K562 (cell line): ENCODE measurements around the gene CHKB. TPM values are rescaled to one million over a fixed set of nuclear protein-coding genes. Genes with fewer than 3 reads are reported as not detected.

Experiments used
- ATAC-seq: fragments of 200-7000 bp; cut with Tn5 transposase; 3 replicates; pipeline ENCODE4 v1.9.1; 2020; ENCODE audit warnings: moderate library complexity
- BruUV-seq: library from RNA; stranded (reverse); fragments of 400-500 nt; replicated peaks from 2 replicates; lab custom pipeline; 2021; lab: Mats Ljungman, UMichigan
- CTCF ChIA-PET: fragments of 300-600 bp; formaldehyde crosslinking; extraction: SDS; loops from one replicate; lab custom pipeline; 2021; ENCODE audit warnings: low intra/inter-chr PET ratio; lab: Yijun Ruan, JAX
- POLR2A ChIA-PET: fragments of 300-600, 350-650 bp; sonication (Branson Sonifier 250); formaldehyde crosslinking; extraction: SDS; loops from one replicate; lab custom pipeline; 2021; ENCODE audit warnings: antibody characterized with exemption, inconsistent platforms; lab: Yijun Ruan, JAX
- DNase-seq, 4 experiments: peaks; one replicate each; pipeline versions ENCODE4 v3.0.0 to v3.0.0-alpha.2; 2011 to 2018; ENCODE audit warnings: low spot score in 3 of 4, mixed read lengths in 3 of 4; ENCODE audit errors: extremely low read depth in 1 of 4
- FAIRE-seq: peaks from 2 replicates; lab custom pipeline; 2011; peaks lifted over from hg19 to GRCh38; lab: Jason Lieb, UNC
- H2AFZ ChIP-seq: 2 replicates; pipeline ENCODE4 v1.6.0; 2011; ENCODE audit warnings: low read depth, low read length, control low read depth, inconsistent platforms
- H3K27ac ChIP-seq: fragments of 200-600 bp; 3 replicates; pipeline ENCODE4 v1.8.0; 2011; ENCODE audit warnings: low read depth, mild to moderate bottlenecking, control low read depth, inconsistent platforms, low read length, moderate library complexity, mixed read lengths; ENCODE audit errors: extremely low read depth
- H3K27me3 ChIP-seq, 2 experiments: fragments of 300-600 bp in 1 of 2; 2 replicates in 1 of 2; 3 replicates in 1 of 2; pipeline versions ENCODE4 v1.6.0 to v1.8.0; 2011; ENCODE audit warnings: inconsistent platforms in 2 of 2, low read length in 2 of 2, mild to moderate bottlenecking in 1 of 2, mixed read lengths in 1 of 2, moderate library complexity in 1 of 2; ENCODE audit not compliant: control insufficient read depth in 2 of 2, insufficient read depth in 2 of 2
- H3K36me3 ChIP-seq: fragments of 300-600 bp; 3 replicates; pipeline ENCODE4 v1.8.0; 2011; ENCODE audit warnings: mild to moderate bottlenecking, low read length, inconsistent platforms; ENCODE audit not compliant: control insufficient read depth, insufficient read depth
- H3K4me1 ChIP-seq, 2 experiments: fragments of 200-600 bp in 1 of 2; replicated peaks in 1 of 2; 2 replicates in 1 of 2; 3 replicates in 1 of 2; pipeline versions ENCODE4 v1.5.1 to v1.8.0; 2011; ENCODE audit warnings: inconsistent platforms in 2 of 2, low read length in 2 of 2, mild to moderate bottlenecking in 1 of 2, mixed read lengths in 1 of 2, moderate library complexity in 1 of 2; ENCODE audit not compliant: control insufficient read depth in 2 of 2, insufficient read depth in 2 of 2
- H3K4me2 ChIP-seq: 2 replicates; pipeline ENCODE4 v1.6.1; 2011; ENCODE audit warnings: low read length, control low read depth, inconsistent platforms, mixed read lengths; ENCODE audit not compliant: insufficient read depth
- H3K4me3 ChIP-seq: fragments of 200-600 bp; sonication (generic), shearing (Covaris generic); 2 replicates; pipeline ENCODE4 v1.5.1; 2016; ENCODE audit warnings: control low read depth, inconsistent platforms
- H3K79me2 ChIP-seq: fragments of 200-600 bp; 3 replicates; pipeline ENCODE4 v1.8.0; 2011; ENCODE audit warnings: low read length, inconsistent platforms; ENCODE audit not compliant: control insufficient read depth, insufficient read depth
- H3K9ac ChIP-seq, 2 experiments: 2 replicates each; pipeline versions ENCODE4 v1.6.0 to v1.6.1; 2011; ENCODE audit warnings: low read depth in 2 of 2, low read length in 2 of 2, control low read depth in 1 of 2, inconsistent platforms in 1 of 2, mild to moderate bottlenecking in 1 of 2, mixed read lengths in 1 of 2; ENCODE audit not compliant: insufficient read depth in 1 of 2
- H3K9me1 ChIP-seq: one replicate; pipeline ENCODE4 v1.6.0; 2011; ENCODE audit warnings: inconsistent platforms, mild to moderate bottlenecking, low read length, moderate library complexity; ENCODE audit not compliant: control insufficient read depth, insufficient read depth
- H3K9me3 ChIP-seq: replicated peaks from 2 replicates; pipeline ENCODE4 v1.5.1; 2011; ENCODE audit warnings: low read depth, low read length, inconsistent platforms; ENCODE audit not compliant: control insufficient read depth, insufficient read depth
- H4K20me1 ChIP-seq: replicated peaks from 2 replicates; pipeline ENCODE4 v1.6.1; 2011; ENCODE audit warnings: low read length, inconsistent platforms, mixed read lengths; ENCODE audit not compliant: control insufficient read depth, insufficient read depth
- E2F6 ChIP-seq, 2 experiments: IDR thresholded peaks; 2 replicates each; pipeline ENCODE4 v1.6.1; 2011; ENCODE audit warnings: borderline replicate concordance in 1 of 2, control low read depth in 1 of 2, low read depth in 1 of 2, low read length in 1 of 2, mild to moderate bottlenecking in 1 of 2, mixed read lengths in 1 of 2, moderate library complexity in 1 of 2; ENCODE audit not compliant: insufficient read depth in 1 of 2, insufficient read length in 1 of 2, poor library complexity in 1 of 2, severe bottlenecking in 1 of 2; ENCODE audit errors: extremely low read depth in 1 of 2
- VEZF1 ChIP-seq: fragments of 200-800 bp; sonication (Bioruptor generic); IDR thresholded peaks from 2 replicates; pipeline ENCODE4 v1.6.1; 2017; ENCODE audit warnings: missing genetic modification characterization, missing compliant biosample characterization
- ZBTB7A ChIP-seq: IDR thresholded peaks from 2 replicates; pipeline ENCODE4 v1.6.1; 2011; ENCODE audit warnings: low read depth, mild to moderate bottlenecking, low read length, moderate library complexity, borderline replicate concordance; ENCODE audit not compliant: control insufficient read depth
- WGBS: fragments of 100-300 bp; shearing (Covaris generic); methylation state at CpG from one replicate; pipeline ENCODE4 v1.1.6; 2016; ENCODE audit warnings: low coverage, mixed read lengths; ENCODE audit not compliant: insufficient coverage; ENCODE audit errors: missing lambda C conversion rate; 5-methylcytosine and 5-hydroxymethylcytosine counted together
- in situ Hi-C: fragments of 300-500 bp; cut with MboI; formaldehyde crosslinking; loops from 4 replicates; pipeline ENCODE4 v1.15.0; 2018; ENCODE audit warnings: inconsistent platforms, mixed read lengths
- intact Hi-C: fragments of 100-400 bp; cut with micrococcal nuclease; formaldehyde crosslinking; loops from 2 replicates; pipeline ENCODE4 v1.14.2; 2022
- polyA plus RNA-seq, 8 experiments: library from polyadenylated mRNA; depleted of rRNA in 4 of 8; stranded (reverse) in 5 of 8; unstranded in 3 of 8; fragments of >200 nt; fragmentation: Nextera tagmentation in 2 of 8; fragmentation: Illumina TruSeq in 1 of 8; extraction: Ambion mirVana in 2 of 8; extraction: Trizol in 1 of 8; gene quantifications; 2 replicates each; pipeline versions ENCODE4 v1.2.1 to v1.2.3, GENCODE V29; 2011 to 2014; ENCODE audit warnings: inconsistent platforms in 1 of 8, missing spikeins in 1 of 8
- total RNA-seq, 7 experiments: library from RNA; depleted of rRNA in 6 of 7; stranded (reverse); fragments of >200 nt in 6 of 7; fragmentation: Illumina TruSeq in 2 of 7; extraction: Trizol in 2 of 7; gene quantifications; 2 replicates each; pipeline versions ENCODE4 v1.2.1 to v1.2.3, GENCODE V29; 2011 to 2021; ENCODE audit warnings: low replicate concordance in 1 of 7
- TF ChIP-seq, protein P1 (sequence below): fragments of 450-650 bp; IDR thresholded peaks from 2 replicates; pipeline ENCODE4 v1.6.1; 2016; ENCODE audit warnings: mild to moderate bottlenecking, moderate library complexity

The CHKB gene
- total and polyA plus RNA-seq, 9 of the 15 experiments (the other 6 are each of a cell fraction or from before 2014, with no cell fraction given) = 2.7 to 31.0 (median 11.0) TPM

DNA sequence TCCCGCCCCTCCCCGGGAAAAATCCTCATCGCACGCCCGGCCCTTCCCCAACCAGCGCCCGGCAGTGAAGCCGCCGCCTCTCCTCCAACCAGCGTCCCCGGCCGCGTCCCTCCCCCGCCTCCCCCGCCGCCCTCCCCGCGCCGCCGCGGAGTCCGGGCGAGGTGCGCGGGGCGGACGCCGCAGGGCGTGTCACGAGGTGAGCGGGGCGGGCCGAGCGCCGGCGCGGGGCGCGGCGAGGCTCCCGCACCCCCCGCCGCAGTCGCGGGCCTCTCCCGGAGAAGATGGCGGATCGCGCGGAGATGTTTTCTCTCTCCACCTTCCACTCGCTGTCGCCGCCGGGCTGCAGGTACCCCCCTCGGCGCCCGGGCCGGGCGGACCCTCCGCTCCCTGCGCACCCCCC is 17.9 kb upstream of the CHKB start, which contains the start of gene MAPK8IP2:
Gene MAPK8IP2, plus strand, starts transcription at position 256 of the 400 bp plus-strand sequence. Its CDS starts 26 bp downstream, at position 282.
- in situ Hi-C loops (no loop called here), intact Hi-C loops (no loop called here)
- BruUV-seq = no TSS peak
- H3K9ac ChIP-seq = no peak within 1 kb of the TSS; a peak in 1 of 4 replicates
- H3K79me2 ChIP-seq = no peaks in the 10 kb centered on the region
- no peak within 1 kb of the TSS for H3K4me3 ChIP-seq
- FAIRE-seq (no peak), DNase-seq (peak; percentile 25 to 77 (median 64)), ATAC-seq (peak; percentile 82)
- TF ChIP-seq E2F6 (IDR thresholded peaks at IDR 0.05; ENCODE audit: borderline replicate concordance in 1 of 2, extremely low read depth in 1 of 2, insufficient read depth in 1 of 2, insufficient read length in 1 of 2, low read depth in 1 of 2, low read length in 1 of 2, poor library complexity in 1 of 2, severe bottlenecking in 1 of 2) (peak in 1 of 2 experiments; percentile 41), VEZF1 (CRISPR knock-in tag) (peak; percentile 66), ZBTB7A (peak; percentile 11; the same call in 1 of the 2 replicates)
- TF ChIP-seq, protein P1, sequence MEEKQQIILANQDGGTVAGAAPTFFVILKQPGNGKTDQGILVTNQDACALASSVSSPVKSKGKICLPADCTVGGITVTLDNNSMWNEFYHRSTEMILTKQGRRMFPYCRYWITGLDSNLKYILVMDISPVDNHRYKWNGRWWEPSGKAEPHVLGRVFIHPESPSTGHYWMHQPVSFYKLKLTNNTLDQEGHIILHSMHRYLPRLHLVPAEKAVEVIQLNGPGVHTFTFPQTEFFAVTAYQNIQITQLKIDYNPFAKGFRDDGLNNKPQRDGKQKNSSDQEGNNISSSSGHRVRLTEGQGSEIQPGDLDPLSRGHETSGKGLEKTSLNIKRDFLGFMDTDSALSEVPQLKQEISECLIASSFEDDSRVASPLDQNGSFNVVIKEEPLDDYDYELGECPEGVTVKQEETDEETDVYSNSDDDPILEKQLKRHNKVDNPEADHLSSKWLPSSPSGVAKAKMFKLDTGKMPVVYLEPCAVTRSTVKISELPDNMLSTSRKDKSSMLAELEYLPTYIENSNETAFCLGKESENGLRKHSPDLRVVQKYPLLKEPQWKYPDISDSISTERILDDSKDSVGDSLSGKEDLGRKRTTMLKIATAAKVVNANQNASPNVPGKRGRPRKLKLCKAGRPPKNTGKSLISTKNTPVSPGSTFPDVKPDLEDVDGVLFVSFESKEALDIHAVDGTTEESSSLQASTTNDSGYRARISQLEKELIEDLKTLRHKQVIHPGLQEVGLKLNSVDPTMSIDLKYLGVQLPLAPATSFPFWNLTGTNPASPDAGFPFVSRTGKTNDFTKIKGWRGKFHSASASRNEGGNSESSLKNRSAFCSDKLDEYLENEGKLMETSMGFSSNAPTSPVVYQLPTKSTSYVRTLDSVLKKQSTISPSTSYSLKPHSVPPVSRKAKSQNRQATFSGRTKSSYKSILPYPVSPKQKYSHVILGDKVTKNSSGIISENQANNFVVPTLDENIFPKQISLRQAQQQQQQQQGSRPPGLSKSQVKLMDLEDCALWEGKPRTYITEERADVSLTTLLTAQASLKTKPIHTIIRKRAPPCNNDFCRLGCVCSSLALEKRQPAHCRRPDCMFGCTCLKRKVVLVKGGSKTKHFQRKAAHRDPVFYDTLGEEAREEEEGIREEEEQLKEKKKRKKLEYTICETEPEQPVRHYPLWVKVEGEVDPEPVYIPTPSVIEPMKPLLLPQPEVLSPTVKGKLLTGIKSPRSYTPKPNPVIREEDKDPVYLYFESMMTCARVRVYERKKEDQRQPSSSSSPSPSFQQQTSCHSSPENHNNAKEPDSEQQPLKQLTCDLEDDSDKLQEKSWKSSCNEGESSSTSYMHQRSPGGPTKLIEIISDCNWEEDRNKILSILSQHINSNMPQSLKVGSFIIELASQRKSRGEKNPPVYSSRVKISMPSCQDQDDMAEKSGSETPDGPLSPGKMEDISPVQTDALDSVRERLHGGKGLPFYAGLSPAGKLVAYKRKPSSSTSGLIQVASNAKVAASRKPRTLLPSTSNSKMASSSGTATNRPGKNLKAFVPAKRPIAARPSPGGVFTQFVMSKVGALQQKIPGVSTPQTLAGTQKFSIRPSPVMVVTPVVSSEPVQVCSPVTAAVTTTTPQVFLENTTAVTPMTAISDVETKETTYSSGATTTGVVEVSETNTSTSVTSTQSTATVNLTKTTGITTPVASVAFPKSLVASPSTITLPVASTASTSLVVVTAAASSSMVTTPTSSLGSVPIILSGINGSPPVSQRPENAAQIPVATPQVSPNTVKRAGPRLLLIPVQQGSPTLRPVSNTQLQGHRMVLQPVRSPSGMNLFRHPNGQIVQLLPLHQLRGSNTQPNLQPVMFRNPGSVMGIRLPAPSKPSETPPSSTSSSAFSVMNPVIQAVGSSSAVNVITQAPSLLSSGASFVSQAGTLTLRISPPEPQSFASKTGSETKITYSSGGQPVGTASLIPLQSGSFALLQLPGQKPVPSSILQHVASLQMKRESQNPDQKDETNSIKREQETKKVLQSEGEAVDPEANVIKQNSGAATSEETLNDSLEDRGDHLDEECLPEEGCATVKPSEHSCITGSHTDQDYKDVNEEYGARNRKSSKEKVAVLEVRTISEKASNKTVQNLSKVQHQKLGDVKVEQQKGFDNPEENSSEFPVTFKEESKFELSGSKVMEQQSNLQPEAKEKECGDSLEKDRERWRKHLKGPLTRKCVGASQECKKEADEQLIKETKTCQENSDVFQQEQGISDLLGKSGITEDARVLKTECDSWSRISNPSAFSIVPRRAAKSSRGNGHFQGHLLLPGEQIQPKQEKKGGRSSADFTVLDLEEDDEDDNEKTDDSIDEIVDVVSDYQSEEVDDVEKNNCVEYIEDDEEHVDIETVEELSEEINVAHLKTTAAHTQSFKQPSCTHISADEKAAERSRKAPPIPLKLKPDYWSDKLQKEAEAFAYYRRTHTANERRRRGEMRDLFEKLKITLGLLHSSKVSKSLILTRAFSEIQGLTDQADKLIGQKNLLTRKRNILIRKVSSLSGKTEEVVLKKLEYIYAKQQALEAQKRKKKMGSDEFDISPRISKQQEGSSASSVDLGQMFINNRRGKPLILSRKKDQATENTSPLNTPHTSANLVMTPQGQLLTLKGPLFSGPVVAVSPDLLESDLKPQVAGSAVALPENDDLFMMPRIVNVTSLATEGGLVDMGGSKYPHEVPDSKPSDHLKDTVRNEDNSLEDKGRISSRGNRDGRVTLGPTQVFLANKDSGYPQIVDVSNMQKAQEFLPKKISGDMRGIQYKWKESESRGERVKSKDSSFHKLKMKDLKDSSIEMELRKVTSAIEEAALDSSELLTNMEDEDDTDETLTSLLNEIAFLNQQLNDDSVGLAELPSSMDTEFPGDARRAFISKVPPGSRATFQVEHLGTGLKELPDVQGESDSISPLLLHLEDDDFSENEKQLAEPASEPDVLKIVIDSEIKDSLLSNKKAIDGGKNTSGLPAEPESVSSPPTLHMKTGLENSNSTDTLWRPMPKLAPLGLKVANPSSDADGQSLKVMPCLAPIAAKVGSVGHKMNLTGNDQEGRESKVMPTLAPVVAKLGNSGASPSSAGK = no peak
- no peak within 1 kb of the TSS for H3K4me2 ChIP-seq
- ChIA-PET POLR2A (no interaction called here), CTCF (no interaction called here)
- H3K9me1 ChIP-seq = no peaks in the 10 kb centered on the region
- H3K4me1 ChIP-seq = peaks cover 0 to 13% of the 10 kb centered on the region in 2 experiments; a peak in 2 of 5 replicates
- H3K9me3 ChIP-seq = no peaks in the 10 kb centered on the region
- no peaks in the 10 kb centered on the region for H3K36me3 ChIP-seq
- H2AFZ ChIP-seq = no peak within 1 kb of the TSS
- H4K20me1 ChIP-seq = peaks cover 3% of the 10 kb centered on the region; the same call in 1 of the 2 replicates
- no peak within 1 kb of the TSS for H3K27ac ChIP-seq
- WGBS = no CpG with 5 or more reads among the region's 61 CpGs
- H3K27me3 ChIP-seq = peaks cover 8 to 49% of the 10 kb centered on the region in 2 experiments; a peak in 4 of 5 replicates
